ENCODE data around the gene KMT2C. TPM values are rescaled to one million over a fixed set of nuclear protein-coding genes. Genes with fewer than 3 reads are reported as not detected.

The KMT2C gene
- total RNA-seq, 1 experiment from 2014 or later: 20.4 TPM

DNA sequence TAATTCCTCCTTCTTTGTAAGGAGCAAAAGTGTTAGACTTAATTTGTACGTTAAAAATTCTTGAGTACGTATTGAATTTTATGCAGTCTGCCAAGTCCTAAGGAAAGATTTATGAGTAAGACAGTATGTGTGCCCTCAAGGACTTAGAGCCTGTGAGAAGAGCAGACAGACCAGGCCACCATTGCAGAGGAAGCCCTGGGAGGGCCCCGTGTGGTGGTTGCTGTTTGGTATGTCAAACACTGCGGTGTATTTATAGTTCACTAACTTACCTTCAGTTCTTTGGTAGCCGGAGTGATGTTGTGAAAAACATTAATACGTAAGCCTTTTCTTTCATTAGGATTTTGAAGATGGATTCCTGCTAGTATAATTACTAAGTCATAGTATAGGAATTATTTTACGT, 327.4 kb downstream of the KMT2C start:
- no peak for DNase-seq (ENCODE audit: low read depth in 1 of 2, low spot score in 2 of 2)
- no peaks in the 10 kb centered on the region for H3K4me1 ChIP-seq (replicated peaks)

DNA sequence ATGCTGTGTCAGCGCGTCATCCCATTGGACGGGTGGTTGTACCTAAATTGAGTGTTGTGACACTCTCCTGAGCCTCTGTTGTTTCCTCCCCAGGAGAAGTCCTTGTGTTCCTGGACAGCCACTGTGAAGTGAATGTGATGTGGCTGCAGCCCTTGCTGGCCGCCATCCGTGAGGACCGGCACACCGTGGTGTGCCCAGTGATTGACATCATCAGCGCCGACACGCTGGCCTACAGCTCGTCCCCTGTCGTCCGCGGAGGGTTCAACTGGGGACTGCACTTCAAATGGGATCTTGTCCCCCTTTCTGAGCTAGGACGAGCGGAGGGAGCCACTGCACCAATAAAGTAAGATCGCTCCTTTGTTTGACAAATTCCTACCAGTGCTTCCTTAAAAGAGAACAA, 327.9 kb downstream of the KMT2C start:
- no peaks in the 10 kb centered on the region for H3K4me1 ChIP-seq (replicated peaks)
- H3K36me3 ChIP-seq: peaks cover 10% of the 10 kb centered on the region; the same call in 1 of the 2 replicates
- no peaks in the 10 kb centered on the region for H3K27me3 ChIP-seq (replicated peaks)
- no peak overlapping the region for H3K4me3 ChIP-seq
- no peak overlapping the region for H3K27ac ChIP-seq
- no peaks in the 10 kb centered on the region for H3K9me3 ChIP-seq (replicated peaks)
- DNase-seq (ENCODE audit: low read depth in 1 of 2, low spot score in 2 of 2): no peak

More for the DNA sequence above, 327.4 kb downstream of the KMT2C start:
- Histone ChIP-seq H3K27ac (no peak overlapping the region), H3K9me3 (replicated peaks) (no peaks in the 10 kb centered on the region), H3K27me3 (replicated peaks) (no peaks in the 10 kb centered on the region), H3K36me3 (peaks cover 8% of the 10 kb centered on the region; the same call in 1 of the 2 replicates), H3K4me3 (no peak overlapping the region)

DNA sequence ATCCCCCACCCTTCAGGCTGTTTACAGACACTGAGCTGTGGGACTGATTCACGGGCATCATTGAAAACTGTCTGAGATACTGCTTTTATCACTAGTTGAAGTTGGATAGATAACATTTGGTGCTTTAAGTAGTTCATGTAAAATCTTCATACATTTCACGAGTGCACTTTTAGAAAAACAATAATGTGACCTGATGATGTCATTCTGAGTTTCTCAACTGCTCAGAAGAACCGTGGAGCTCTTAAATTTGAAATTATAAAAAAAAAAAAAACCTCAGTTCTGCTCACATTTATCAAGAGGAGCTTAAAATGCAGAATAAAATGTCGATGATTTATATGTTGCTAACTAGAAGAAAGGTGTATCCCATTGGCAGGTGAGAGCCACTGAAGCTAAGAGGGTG, 328.8 kb downstream of the KMT2C start:
- Histone ChIP-seq H3K36me3 (peaks cover 10% of the 10 kb centered on the region; the same call in 1 of the 2 replicates), H3K4me3 (no peak overlapping the region), H3K4me1 (replicated peaks) (no peaks in the 10 kb centered on the region), H3K27ac (no peak overlapping the region), H3K9me3 (replicated peaks) (no peaks in the 10 kb centered on the region), H3K27me3 (replicated peaks) (no peaks in the 10 kb centered on the region)
- no peak for DNase-seq (ENCODE audit: low read depth in 1 of 2, low spot score in 2 of 2)

DNA sequence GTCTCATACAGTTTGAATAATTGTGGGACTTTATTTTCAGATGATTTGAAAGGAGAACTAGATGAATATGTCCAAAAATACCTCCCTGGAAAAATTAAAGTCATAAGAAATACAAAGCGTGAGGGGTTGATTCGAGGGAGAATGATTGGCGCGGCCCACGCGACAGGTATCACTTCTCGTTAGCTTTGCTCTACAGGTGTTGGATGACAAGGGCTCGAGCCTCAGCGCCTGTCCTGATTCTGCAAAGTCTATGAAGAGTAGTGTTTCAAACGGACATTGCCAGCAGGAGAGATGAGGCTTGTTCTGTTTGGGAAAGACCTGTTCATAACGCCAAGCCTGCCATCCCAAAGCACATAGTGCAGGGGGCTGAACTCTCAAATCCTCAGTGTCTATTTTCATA, 330.6 kb downstream of the KMT2C start:
- Histone ChIP-seq H3K4me1 (replicated peaks) (no peaks in the 10 kb centered on the region), H3K9me3 (replicated peaks) (no peaks in the 10 kb centered on the region), H3K27ac (no peak overlapping the region), H3K27me3 (replicated peaks) (no peaks in the 10 kb centered on the region), H3K4me3 (no peak overlapping the region), H3K36me3 (peaks cover 7% of the 10 kb centered on the region; the same call in 1 of the 2 replicates)
- no peak for DNase-seq (ENCODE audit: low read depth in 1 of 2, low spot score in 2 of 2)

DNA sequence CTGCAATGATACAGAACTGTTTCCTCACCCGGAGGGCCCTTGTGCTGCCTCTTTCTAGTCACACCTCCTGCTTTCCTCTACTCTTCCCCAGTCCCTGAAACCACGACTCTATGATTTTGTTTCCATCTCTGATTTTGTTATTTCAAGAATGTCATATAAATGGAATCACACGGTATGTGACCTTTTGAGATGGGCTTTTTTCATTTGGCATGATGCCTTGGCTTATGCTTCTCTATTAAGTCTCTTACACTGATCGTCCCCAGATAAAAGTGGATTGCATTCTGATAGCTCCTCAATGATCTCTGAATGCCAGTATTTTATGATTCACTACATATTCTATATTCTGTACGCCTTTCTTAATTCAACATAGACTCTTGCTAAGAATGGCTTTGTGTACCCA, 332.1 kb downstream of the KMT2C start:
- no peaks in the 10 kb centered on the region for H3K9me3 ChIP-seq (replicated peaks)
- H3K27me3 ChIP-seq (replicated peaks): no peaks in the 10 kb centered on the region
- DNase-seq (ENCODE audit: low read depth in 1 of 2, low spot score in 2 of 2): no peak
- no peak overlapping the region for H3K4me3 ChIP-seq
- H3K4me1 ChIP-seq (replicated peaks): no peaks in the 10 kb centered on the region
- no peak overlapping the region for H3K27ac ChIP-seq
- H3K36me3 ChIP-seq: 0 out of 2 replicates have a peak, but pooled peaks cover 4% of the 10 kb centered on the region

DNA sequence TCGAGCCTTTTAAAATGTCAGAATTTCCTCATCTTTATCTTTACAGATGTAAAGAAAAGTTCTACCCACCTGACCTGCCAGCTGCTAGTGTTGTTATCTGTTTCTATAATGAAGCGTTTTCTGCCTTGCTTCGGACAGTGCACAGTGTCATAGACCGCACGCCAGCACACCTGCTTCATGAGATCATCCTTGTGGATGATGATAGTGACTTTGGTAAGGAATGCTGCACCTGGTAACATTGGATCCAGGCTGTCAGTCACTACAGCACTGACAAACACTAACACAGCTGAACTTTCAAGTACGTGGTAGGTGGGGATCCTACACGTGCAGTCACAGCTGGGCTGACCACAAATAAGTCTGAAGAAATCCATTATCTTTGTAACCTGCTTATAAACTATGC, 332.7 kb downstream of the KMT2C start:
- no peak overlapping the region for H3K4me3 ChIP-seq
- H3K4me1 ChIP-seq (replicated peaks): no peaks in the 10 kb centered on the region
- no peak for DNase-seq (ENCODE audit: low read depth in 1 of 2, low spot score in 2 of 2)
- H3K36me3 ChIP-seq: 0 out of 2 replicates have a peak, but pooled peaks cover 4% of the 10 kb centered on the region
- no peak overlapping the region for H3K27ac ChIP-seq
- no peaks in the 10 kb centered on the region for H3K9me3 ChIP-seq (replicated peaks)
- H3K27me3 ChIP-seq (replicated peaks): no peaks in the 10 kb centered on the region

DNA sequence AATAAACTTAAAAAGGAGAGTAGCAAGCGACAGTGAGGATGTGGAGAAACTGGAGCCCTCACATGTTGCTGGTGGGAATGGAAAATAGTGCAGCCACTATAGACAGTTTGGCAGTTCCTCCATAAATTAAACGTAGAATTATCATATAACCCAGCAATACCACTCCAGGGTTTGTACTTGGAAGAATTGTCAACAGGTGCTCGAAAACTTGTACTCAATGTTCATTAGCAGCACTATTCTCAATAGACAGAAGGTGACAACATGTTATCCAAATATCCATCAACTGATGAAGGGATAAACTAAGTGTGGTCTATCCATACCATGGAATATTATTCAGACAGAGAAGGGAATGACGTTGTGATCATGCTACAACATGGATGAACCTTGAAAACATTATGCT, 338.5 kb downstream of the KMT2C start:
- H3K27me3 ChIP-seq (replicated peaks): no peaks in the 10 kb centered on the region
- DNase-seq (ENCODE audit: low read depth in 1 of 2, low spot score in 2 of 2): no peak
- H3K4me3 ChIP-seq: no peak overlapping the region

DNA sequence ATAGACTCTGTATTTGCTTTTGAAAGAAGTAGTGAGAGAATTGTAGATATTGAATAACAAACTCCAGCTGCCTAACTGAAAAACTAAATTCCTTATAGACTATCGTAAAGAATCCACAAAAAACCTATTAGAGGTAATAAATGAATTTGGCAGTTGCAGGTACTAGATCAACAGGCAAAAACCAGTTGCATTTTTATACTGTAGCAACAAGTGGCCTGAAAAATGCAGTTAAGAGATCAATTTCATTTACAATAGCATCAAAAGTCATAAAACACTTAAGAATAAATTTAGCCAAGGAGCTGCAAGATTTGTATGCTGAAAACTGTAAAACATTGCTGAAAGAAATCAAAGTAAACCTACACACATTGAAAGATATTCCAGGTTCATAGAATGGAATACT, 340.0 kb downstream of the KMT2C start:
- no peaks in the 10 kb centered on the region for H3K36me3 ChIP-seq
- no peaks in the 10 kb centered on the region for H3K27me3 ChIP-seq (replicated peaks)
- H3K9me3 ChIP-seq (replicated peaks): no peaks in the 10 kb centered on the region
- H3K27ac ChIP-seq: no peak overlapping the region
- no peaks in the 10 kb centered on the region for H3K4me1 ChIP-seq (replicated peaks)
- no peak for DNase-seq (ENCODE audit: low read depth in 1 of 2, low spot score in 2 of 2)
- no peak overlapping the region for H3K4me3 ChIP-seq

More for the DNA sequence above, 338.5 kb downstream of the KMT2C start:
- no peaks in the 10 kb centered on the region for H3K9me3 ChIP-seq (replicated peaks)
- H3K36me3 ChIP-seq: no peaks in the 10 kb centered on the region
- no peak overlapping the region for H3K27ac ChIP-seq
- H3K4me1 ChIP-seq (replicated peaks): no peaks in the 10 kb centered on the region

DNA sequence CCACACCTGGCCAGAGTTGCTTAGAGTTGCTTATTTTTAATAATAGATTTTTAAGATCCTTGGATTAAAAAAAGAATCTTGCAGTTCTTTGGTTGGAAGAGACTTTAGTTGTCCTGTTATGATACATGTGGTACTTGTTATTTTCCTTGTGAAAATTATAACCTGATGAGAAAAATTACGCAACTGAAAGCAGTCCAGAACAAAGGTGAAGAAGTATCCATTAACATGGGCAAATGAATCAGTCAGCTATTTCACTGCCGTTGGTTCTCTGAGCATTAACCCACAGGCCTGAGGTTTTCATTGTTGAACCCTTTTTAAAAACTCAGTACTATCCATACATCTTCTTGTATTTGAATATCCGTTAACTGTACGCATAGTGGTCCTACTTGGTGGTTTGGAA, 342.1 kb downstream of the KMT2C start:
- no peak for DNase-seq (ENCODE audit: low read depth in 1 of 2, low spot score in 2 of 2)
- H3K4me3 ChIP-seq: no peak overlapping the region

DNA sequence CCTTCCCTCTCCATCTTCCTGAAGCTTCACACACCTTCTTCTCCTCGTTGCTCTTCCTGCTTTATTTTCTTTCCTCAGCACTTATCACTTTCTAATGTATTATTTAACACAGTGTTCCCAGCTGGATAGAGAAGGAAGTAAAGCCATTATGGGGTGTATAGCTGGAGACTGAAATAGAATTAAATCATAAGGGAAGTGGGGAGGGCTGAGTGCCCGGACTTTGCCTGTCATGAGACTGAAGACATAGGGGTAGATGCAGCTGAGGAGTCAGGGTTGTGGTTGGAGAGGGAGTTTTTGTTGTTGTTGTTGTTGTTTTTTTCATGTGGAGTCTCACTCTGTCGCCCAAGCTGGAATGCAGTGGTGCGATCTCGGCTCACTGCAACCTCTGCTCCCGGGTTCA, 345.1 kb downstream of the KMT2C start:
- no peaks in the 10 kb centered on the region; the same call in 1 of the 2 replicates for H3K4me1 ChIP-seq (replicated peaks)
- H3K27ac ChIP-seq: no peak overlapping the region
- H3K4me3 ChIP-seq: no peak overlapping the region
- no peaks in the 10 kb centered on the region for H3K36me3 ChIP-seq
- H3K27me3 ChIP-seq (replicated peaks): no peaks in the 10 kb centered on the region
- no peak for DNase-seq (ENCODE audit: low read depth in 1 of 2, low spot score in 2 of 2)
- peaks cover 8% of the 10 kb centered on the region; the same call in 1 of the 2 replicates for H3K9me3 ChIP-seq (replicated peaks)

More for the DNA sequence above, 342.1 kb downstream of the KMT2C start:
- peaks cover 5% of the 10 kb centered on the region; the same call in 1 of the 2 replicates for H3K9me3 ChIP-seq (replicated peaks)
- no peak overlapping the region for H3K27ac ChIP-seq
- no peaks in the 10 kb centered on the region for H3K4me1 ChIP-seq (replicated peaks)
- no peaks in the 10 kb centered on the region for H3K36me3 ChIP-seq
- H3K27me3 ChIP-seq (replicated peaks): no peaks in the 10 kb centered on the region

DNA sequence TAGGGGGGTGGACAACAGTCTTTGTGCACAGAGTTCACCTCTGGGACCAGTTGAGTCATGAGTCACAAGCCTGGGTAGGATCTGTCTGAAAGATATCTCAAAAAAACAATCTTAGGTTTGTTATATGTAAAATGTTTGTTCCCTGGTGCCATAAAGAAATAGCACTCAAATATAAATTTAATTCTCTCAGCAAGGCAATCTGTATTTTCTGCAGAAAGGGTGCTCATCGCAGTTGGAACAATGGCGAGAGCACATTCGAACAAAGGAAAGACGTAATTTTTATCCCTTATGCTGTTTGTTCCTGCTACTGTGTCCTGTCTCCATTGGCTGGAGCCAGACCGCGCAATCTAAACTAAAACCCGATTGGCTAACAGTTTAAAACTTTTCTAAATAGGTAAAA, 346.6 kb downstream of the KMT2C start:
- DNase-seq (ENCODE audit: low read depth in 1 of 2, low spot score in 2 of 2): no peak
- Histone ChIP-seq H3K9me3 (replicated peaks) (peaks cover 8% of the 10 kb centered on the region; the same call in 1 of the 2 replicates), H3K4me1 (replicated peaks) (no peaks in the 10 kb centered on the region; the same call in 1 of the 2 replicates)

DNA sequence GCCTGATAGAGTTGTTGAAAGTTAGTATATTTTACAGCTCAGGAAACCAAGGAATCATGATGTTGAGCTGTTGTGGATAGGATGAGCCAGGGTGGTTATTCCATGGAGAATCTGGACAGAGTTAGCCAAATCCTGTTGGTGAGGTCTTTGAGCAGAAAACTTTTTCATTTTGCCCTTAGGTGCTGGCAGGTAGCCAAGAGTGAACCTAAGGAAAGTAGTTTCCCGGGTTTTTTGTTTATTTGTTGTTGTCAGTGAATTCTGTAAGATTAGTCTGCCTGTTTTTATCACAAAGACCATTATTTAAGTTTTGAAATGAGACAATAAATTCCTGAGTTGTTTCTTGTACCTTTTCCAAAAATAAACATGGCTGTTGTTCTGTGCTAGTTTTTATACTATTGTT, 349.3 kb downstream of the KMT2C start:
- H3K4me1 ChIP-seq (replicated peaks): no peaks in the 10 kb centered on the region; the same call in 1 of the 2 replicates
- no peak overlapping the region for H3K4me3 ChIP-seq
- H3K27ac ChIP-seq: no peak overlapping the region
- H3K9me3 ChIP-seq (replicated peaks): peaks cover 8% of the 10 kb centered on the region; the same call in 1 of the 2 replicates
- no peaks in the 10 kb centered on the region for H3K27me3 ChIP-seq (replicated peaks)
- DNase-seq (ENCODE audit: low read depth in 1 of 2, low spot score in 2 of 2): no peak
- no peaks in the 10 kb centered on the region for H3K36me3 ChIP-seq

More for the DNA sequence above, 346.6 kb downstream of the KMT2C start:
- Histone ChIP-seq H3K36me3 (no peaks in the 10 kb centered on the region), H3K27me3 (replicated peaks) (no peaks in the 10 kb centered on the region), H3K27ac (no peak overlapping the region), H3K4me3 (no peak overlapping the region)

DNA sequence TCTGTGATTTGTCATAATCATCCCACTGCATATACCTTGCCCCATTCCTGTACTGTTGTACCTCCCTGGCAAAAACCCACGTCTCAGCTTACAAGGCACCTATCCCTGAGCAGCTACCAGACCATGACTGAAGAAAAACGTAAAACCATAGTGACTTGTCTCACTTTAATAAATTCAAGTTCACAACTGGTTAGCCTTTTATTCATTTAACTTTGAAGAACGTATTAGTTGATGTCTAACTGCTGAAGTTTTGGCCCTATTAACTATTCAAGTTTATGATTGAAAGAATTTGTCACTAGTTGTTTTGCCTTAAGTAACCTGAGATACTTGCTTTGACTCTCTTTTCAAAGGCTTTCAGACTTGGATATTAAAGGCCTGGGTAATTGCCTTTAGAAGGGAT, 350.7 kb downstream of the KMT2C start:
- no peak overlapping the region for H3K4me3 ChIP-seq
- no peaks in the 10 kb centered on the region for H3K36me3 ChIP-seq
- H3K27ac ChIP-seq: no peak overlapping the region
- no peak for DNase-seq (ENCODE audit: low read depth in 1 of 2, low spot score in 2 of 2)
- peaks cover 8% of the 10 kb centered on the region; the same call in 1 of the 2 replicates for H3K9me3 ChIP-seq (replicated peaks)
- no peaks in the 10 kb centered on the region; the same call in 1 of the 2 replicates for H3K4me1 ChIP-seq (replicated peaks)
- H3K27me3 ChIP-seq (replicated peaks): no peaks in the 10 kb centered on the region
